ENCODE results near the gene GRAMD1C.

DNA sequence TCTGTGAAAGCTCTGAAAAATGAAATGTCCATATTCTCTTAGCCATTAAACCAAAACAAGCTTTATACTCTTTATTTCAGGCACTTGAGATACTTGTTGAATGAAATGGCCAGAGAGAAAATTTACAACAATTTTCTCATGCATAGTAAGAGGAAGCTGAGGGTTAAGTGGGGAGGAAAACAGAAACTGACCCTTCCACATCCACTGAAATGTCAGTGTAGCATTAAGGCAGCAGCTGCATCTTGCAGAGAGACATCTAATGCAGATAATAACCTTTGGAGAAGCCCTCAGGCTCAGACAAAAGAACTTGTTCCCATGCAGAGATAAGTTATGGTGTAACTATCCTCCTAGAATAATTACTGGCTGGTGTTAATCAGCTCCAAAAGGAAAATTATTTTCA, 143.2 kb downstream of the GRAMD1C start:
- TF ChIP-seq, protein P1, sequence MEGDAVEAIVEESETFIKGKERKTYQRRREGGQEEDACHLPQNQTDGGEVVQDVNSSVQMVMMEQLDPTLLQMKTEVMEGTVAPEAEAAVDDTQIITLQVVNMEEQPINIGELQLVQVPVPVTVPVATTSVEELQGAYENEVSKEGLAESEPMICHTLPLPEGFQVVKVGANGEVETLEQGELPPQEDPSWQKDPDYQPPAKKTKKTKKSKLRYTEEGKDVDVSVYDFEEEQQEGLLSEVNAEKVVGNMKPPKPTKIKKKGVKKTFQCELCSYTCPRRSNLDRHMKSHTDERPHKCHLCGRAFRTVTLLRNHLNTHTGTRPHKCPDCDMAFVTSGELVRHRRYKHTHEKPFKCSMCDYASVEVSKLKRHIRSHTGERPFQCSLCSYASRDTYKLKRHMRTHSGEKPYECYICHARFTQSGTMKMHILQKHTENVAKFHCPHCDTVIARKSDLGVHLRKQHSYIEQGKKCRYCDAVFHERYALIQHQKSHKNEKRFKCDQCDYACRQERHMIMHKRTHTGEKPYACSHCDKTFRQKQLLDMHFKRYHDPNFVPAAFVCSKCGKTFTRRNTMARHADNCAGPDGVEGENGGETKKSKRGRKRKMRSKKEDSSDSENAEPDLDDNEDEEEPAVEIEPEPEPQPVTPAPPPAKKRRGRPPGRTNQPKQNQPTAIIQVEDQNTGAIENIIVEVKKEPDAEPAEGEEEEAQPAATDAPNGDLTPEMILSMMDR (IDR thresholded peaks at IDR 0.05) = no peak
- no peak for TF ChIP-seq POLR2A (IDR thresholded peaks at IDR 0.05)

All from lower leg skin (tissue), 3 donors.